A673 (cell line): ENCODE data around the gene NR1D1. TPM values are rescaled to one million over a fixed set of nuclear protein-coding genes. Genes with fewer than 3 reads are reported as not detected.

Experiments used
- BruUV-seq: library from RNA; stranded (reverse); fragments of 400-500 nt; replicated peaks from 2 replicates; lab custom pipeline; 2021; lab: Mats Ljungman, UMichigan
- CTCF ChIA-PET: fragments of 300-600 bp; sonication (Branson Sonifier 250); formaldehyde crosslinking; loops from one replicate; lab custom pipeline; 2022; ENCODE audit warnings: antibody characterized with exemption; lab: Charles Lee
- POLR2A ChIA-PET: fragments of 300-600 bp; sonication (Branson Sonifier 250); formaldehyde crosslinking; loops from one replicate; lab custom pipeline; 2022; ENCODE audit warnings: antibody characterized with exemption; ENCODE audit not compliant: low non-redundant PET; lab: Charles Lee
- DNase-seq: peaks from one replicate; pipeline ENCODE4 v3.0.0-alpha.2; 2015; ENCODE audit warnings: low spot score
- H3K27ac ChIP-seq: fragments of 200-600 bp; sonication (generic); 2 replicates; pipeline ENCODE4 v1.5.1; 2016; ENCODE audit warnings: mixed run types, low read depth, mild to moderate bottlenecking, mixed read lengths, antibody characterized with exemption, low read length; ENCODE audit not compliant: poor library complexity, severe bottlenecking
- H3K27me3 ChIP-seq: fragments of 200-600 bp; sonication (generic); replicated peaks from 2 replicates; pipeline ENCODE4 v1.6.1; 2017; ENCODE audit warnings: mixed run types, low read depth, mild to moderate bottlenecking, mixed read lengths, antibody characterized with exemption, low read length; ENCODE audit not compliant: insufficient read depth, poor library complexity
- H3K36me3 ChIP-seq: fragments of 200-600 bp; sonication (generic); 2 replicates; pipeline ENCODE4 v1.6.1; 2016; ENCODE audit warnings: mixed run types, mild to moderate bottlenecking, mixed read lengths, antibody characterized with exemption, low read length; ENCODE audit not compliant: insufficient read depth, poor library complexity, severe bottlenecking
- H3K4me1 ChIP-seq: fragments of 200-600 bp; sonication (generic); 2 replicates; pipeline ENCODE4 v1.6.1; 2017; ENCODE audit warnings: mixed run types, mild to moderate bottlenecking, mixed read lengths, antibody characterized with exemption, low read length; ENCODE audit not compliant: insufficient read depth, poor library complexity, severe bottlenecking
- H3K4me3 ChIP-seq: fragments of 200-600 bp; sonication (generic); 2 replicates; pipeline ENCODE4 v1.5.1; 2016; ENCODE audit warnings: low read depth, mixed run types, mild to moderate bottlenecking, mixed read lengths, low read length; ENCODE audit not compliant: poor library complexity, severe bottlenecking
- H3K9me3 ChIP-seq: fragments of 200-600 bp; sonication (generic); 2 replicates; pipeline ENCODE4 v1.6.1; 2016; ENCODE audit warnings: mixed run types, low read depth, mild to moderate bottlenecking, mixed read lengths, antibody characterized with exemption, low read length; ENCODE audit not compliant: poor library complexity, severe bottlenecking
- CTCF ChIP-seq: fragments of 300-800, 200-600 bp; sonication (generic); conservative IDR thresholded peaks from 2 replicates; pipeline ENCODE4 v1.5.1; 2017; ENCODE audit warnings: low read depth, mild to moderate bottlenecking, antibody characterized with exemption, low read length, moderate library complexity, mixed read lengths
- EZH2 ChIP-seq: fragments of 200-600 bp; sonication (generic); IDR thresholded peaks from 2 replicates; pipeline ENCODE4 v1.6.1; 2017; ENCODE audit warnings: borderline replicate concordance, low read depth, mild to moderate bottlenecking, mixed read lengths, antibody characterized with exemption, low read length; ENCODE audit not compliant: poor library complexity, severe bottlenecking
- intact Hi-C: fragments of 100-400 bp; cut with micrococcal nuclease; formaldehyde crosslinking; loops from one replicate; pipeline ENCODE4 v1.10.0; 2022; ENCODE audit not compliant: unreplicated experiment
- total RNA-seq: library from RNA; stranded (reverse); gene quantifications from 2 replicates; pipeline ENCODE4 v1.2.3, GENCODE V29; 2021

The NR1D1 gene
- total RNA-seq, 1 experiment from 2014 or later, result 2.6 TPM

GRCh38 chr17:40064971-40065768 is 35.2 kb downstream of the NR1D1 start:
- no peaks in the 10 kb centered on the region for H3K9me3 ChIP-seq
- H3K27ac ChIP-seq, result no peak overlapping the region
- no peaks in the 10 kb centered on the region for H3K27me3 ChIP-seq
- no peak overlapping the region for H3K4me3 ChIP-seq
- no peak for TF ChIP-seq CTCF
- peaks cover 30% of the 10 kb centered on the region for H3K4me1 ChIP-seq
- H3K36me3 ChIP-seq, result no peaks in the 10 kb centered on the region
- DNase-seq, result no peak
- BruUV-seq, result no TSS peak
- POLR2A ChIA-PET, result no interaction called here
- intact Hi-C loops, result no loop called here
- CTCF ChIA-PET, result interaction anchor here (0.7 to 1.0 kb wide), 2 partner anchors 8 to 10 kb away, joined by 3 to 7 read pairs; no protein-coding TSS in a partner anchor

- TF ChIP-seq EZH2, result no peak
- TF ChIP-seq CTCF, result no peak
- Histone ChIP-seq H3K9me3 (no peaks in the 10 kb centered on the region), H3K27ac (peak overlapping the region; percentile 74), H3K27me3 (no peaks in the 10 kb centered on the region), H3K4me1 (peaks cover 19% of the 10 kb centered on the region), H3K36me3 (no peaks in the 10 kb centered on the region), H3K4me3 (peak overlapping the region; percentile 80)
- no peak for DNase-seq
- ChIA-PET POLR2A (no interaction called here), CTCF (interaction anchor here (1.3 kb wide), 1 partner anchor 11 kb away, joined by 4 read pairs; no protein-coding TSS in a partner anchor)
- intact Hi-C loops, result no loop called here
- no TSS peak for BruUV-seq
These were observed 36.4 kb downstream of the NR1D1 start for GRCh38 chr17:40063901-40064531.

GRCh38 chr17:40063187-40063771 is 37.1 kb downstream of the NR1D1 start:
- Histone ChIP-seq H3K27me3 (no peaks in the 10 kb centered on the region), H3K27ac (peak overlapping the region; percentile 74), H3K36me3 (no peaks in the 10 kb centered on the region), H3K9me3 (no peaks in the 10 kb centered on the region), H3K4me1 (peaks cover 12% of the 10 kb centered on the region), H3K4me3 (peak overlapping the region; percentile 80)
- intact Hi-C loops, result no loop called here
- no peak for DNase-seq
- no TSS peak for BruUV-seq
- CTCF ChIA-PET, result interaction anchor here (1.3 kb wide), 1 partner anchor 12 kb away, joined by 4 read pairs; no protein-coding TSS in a partner anchor
- no peak for TF ChIP-seq CTCF
- TF ChIP-seq EZH2, result no peak
- POLR2A ChIA-PET, result no interaction called here
